HepG2 (cell line): ENCODE measurements around the gene C9orf78. TPM values are rescaled to one million over a fixed set of nuclear protein-coding genes. Genes with fewer than 3 reads are reported as not detected.

Experiments
- CREB1 ChIP-seq, 2 experiments: fragments of 450-650 bp in 1 of 2; IDR thresholded peaks; 2 replicates each; pipeline ENCODE4 v1.6.1; 2016 to 2017; ENCODE audit warnings: control low read depth in 1 of 2, mild to moderate bottlenecking in 1 of 2, missing compliant biosample characterization in 1 of 2, missing genetic modification characterization in 1 of 2
- IKZF5 ChIP-seq: IDR thresholded peaks from 2 replicates; pipeline ENCODE4 v1.6.1; 2018; ENCODE audit warnings: missing genetic modification reagents, mild to moderate bottlenecking, missing compliant biosample characterization
- LBX2 ChIP-seq: sonication (generic); formaldehyde crosslinking; IDR thresholded peaks from 2 replicates; pipeline ENCODE4 v1.5.0; 2020; ENCODE audit warnings: missing genetic modification reagents, mild to moderate bottlenecking, borderline replicate concordance
- NR2F6 ChIP-seq, 2 experiments: IDR thresholded peaks; 2 replicates each; pipeline ENCODE4 v1.6.1; 2016; ENCODE audit warnings: antibody characterized with exemption in 1 of 2, mild to moderate bottlenecking in 1 of 2
- POLR2AphosphoS5 ChIP-seq: IDR thresholded peaks from 2 replicates; pipeline ENCODE4 v1.6.1; 2012; ENCODE audit warnings: low read depth, low read length
- RFX5 ChIP-seq: IDR thresholded peaks from 2 replicates; pipeline ENCODE4 v1.6.1; 2011; ENCODE audit warnings: low read depth, low read length, improper control_type of control experiment
- TAF15 ChIP-seq: fragments of 200-400 bp; formaldehyde crosslinking; IDR thresholded peaks from one replicate; pipeline ENCODE4 v1.6.1; 2018; ENCODE audit warnings: mild to moderate bottlenecking, low read depth, low read length; ENCODE audit not compliant: poor library complexity, severe bottlenecking
- TGIF2 ChIP-seq: IDR thresholded peaks from 2 replicates; pipeline ENCODE4 v1.6.1; 2016; ENCODE audit warnings: control low read depth, missing compliant biosample characterization
- ZMYM2 ChIP-seq: sonication (generic); formaldehyde crosslinking; IDR thresholded peaks from 2 replicates; pipeline ENCODE4 v1.8.0; 2022; ENCODE audit warnings: mild to moderate bottlenecking, missing genetic modification reagents
- ZNF747 ChIP-seq: sonication (generic); formaldehyde crosslinking; IDR thresholded peaks from 2 replicates; pipeline ENCODE4 v1.8.1; 2023; ENCODE audit warnings: missing genetic modification reagents, mild to moderate bottlenecking, borderline replicate concordance
- ZNF850 ChIP-seq: sonication (generic); formaldehyde crosslinking; conservative IDR thresholded peaks from 2 replicates; pipeline ENCODE4 v1.9.0; 2021; ENCODE audit warnings: mild to moderate bottlenecking, missing genetic modification reagents
- polyA plus RNA-seq, 8 experiments: library from polyadenylated mRNA; depleted of rRNA in 3 of 8; stranded (reverse) in 7 of 8; unstranded in 1 of 8; fragments of >200 nt; fragmentation: Illumina TruSeq in 4 of 8; extraction: Trizol in 4 of 8; gene quantifications; 2 replicates each; pipeline versions ENCODE4 v1.2.1 to v1.2.3, GENCODE V29; 2011 to 2016; ENCODE audit warnings: low read depth in 4 of 8, missing spikeins in 1 of 8, mixed read lengths in 1 of 8; ENCODE audit not compliant: insufficient read depth in 1 of 8
- total RNA-seq, 5 experiments: library from RNA; depleted of rRNA; stranded (reverse); fragments of >200 nt; fragmentation: Illumina TruSeq; extraction: Trizol; gene quantifications; 2 replicates each; pipeline ENCODE4 v1.2.3, GENCODE V29; 2016; ENCODE audit warnings: low read depth in 1 of 5
- TF ChIP-seq, protein P1 (sequence below): sonication (generic); formaldehyde crosslinking; IDR thresholded peaks from 2 replicates; pipeline ENCODE4 v1.4.0; 2020; ENCODE audit warnings: missing genetic modification reagents, borderline replicate concordance
- TF ChIP-seq, protein P2 (sequence below): sonication (generic); formaldehyde crosslinking; IDR thresholded peaks from 2 replicates; pipeline ENCODE4 v1.4.0; 2020; ENCODE audit warnings: missing genetic modification reagents
- TF ChIP-seq, protein P3 (sequence below): sonication (generic); formaldehyde crosslinking; IDR thresholded peaks from 2 replicates; pipeline ENCODE4 v1.4.0; 2020; ENCODE audit warnings: missing genetic modification reagents
- TF ChIP-seq, protein P4 (sequence below): sonication (generic); formaldehyde crosslinking; IDR thresholded peaks from 2 replicates; pipeline ENCODE4 v1.4.0; 2020; ENCODE audit warnings: missing genetic modification reagents

C9orf78 gene
- total and polyA plus RNA-seq, 2 of the 13 experiments (the other 11 are each of a cell fraction or from before 2014, with no cell fraction given), result 18.4 to 35.5 TPM

- TF ChIP-seq, protein P1, sequence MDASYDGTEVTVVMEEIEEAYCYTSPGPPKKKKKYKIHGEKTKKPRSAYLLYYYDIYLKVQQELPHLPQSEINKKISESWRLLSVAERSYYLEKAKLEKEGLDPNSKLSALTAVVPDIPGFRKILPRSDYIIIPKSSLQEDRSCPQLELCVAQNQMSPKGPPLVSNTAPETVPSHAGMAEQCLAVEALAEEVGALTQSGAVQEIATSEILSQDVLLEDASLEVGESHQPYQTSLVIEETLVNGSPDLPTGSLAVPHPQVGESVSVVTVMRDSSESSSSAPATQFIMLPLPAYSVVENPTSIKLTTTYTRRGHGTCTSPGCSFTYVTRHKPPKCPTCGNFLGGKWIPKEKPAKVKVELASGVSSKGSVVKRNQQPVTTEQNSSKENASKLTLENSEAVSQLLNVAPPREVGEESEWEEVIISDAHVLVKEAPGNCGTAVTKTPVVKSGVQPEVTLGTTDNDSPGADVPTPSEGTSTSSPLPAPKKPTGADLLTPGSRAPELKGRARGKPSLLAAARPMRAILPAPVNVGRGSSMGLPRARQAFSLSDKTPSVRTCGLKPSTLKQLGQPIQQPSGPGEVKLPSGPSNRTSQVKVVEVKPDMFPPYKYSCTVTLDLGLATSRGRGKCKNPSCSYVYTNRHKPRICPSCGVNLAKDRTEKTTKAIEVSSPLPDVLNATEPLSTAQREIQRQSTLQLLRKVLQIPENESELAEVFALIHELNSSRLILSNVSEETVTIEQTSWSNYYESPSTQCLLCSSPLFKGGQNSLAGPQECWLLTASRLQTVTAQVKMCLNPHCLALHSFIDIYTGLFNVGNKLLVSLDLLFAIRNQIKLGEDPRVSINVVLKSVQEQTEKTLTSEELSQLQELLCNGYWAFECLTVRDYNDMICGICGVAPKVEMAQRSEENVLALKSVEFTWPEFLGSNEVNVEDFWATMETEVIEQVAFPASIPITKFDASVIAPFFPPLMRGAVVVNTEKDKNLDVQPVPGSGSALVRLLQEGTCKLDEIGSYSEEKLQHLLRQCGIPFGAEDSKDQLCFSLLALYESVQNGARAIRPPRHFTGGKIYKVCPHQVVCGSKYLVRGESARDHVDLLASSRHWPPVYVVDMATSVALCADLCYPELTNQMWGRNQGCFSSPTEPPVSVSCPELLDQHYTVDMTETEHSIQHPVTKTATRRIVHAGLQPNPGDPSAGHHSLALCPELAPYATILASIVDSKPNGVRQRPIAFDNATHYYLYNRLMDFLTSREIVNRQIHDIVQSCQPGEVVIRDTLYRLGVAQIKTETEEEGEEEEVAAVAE (CRISPR knock-in tag), result no peak
- TF ChIP-seq TAF15, result no peak
- TF ChIP-seq ZNF850, result no peak
- TF ChIP-seq, protein P2, sequence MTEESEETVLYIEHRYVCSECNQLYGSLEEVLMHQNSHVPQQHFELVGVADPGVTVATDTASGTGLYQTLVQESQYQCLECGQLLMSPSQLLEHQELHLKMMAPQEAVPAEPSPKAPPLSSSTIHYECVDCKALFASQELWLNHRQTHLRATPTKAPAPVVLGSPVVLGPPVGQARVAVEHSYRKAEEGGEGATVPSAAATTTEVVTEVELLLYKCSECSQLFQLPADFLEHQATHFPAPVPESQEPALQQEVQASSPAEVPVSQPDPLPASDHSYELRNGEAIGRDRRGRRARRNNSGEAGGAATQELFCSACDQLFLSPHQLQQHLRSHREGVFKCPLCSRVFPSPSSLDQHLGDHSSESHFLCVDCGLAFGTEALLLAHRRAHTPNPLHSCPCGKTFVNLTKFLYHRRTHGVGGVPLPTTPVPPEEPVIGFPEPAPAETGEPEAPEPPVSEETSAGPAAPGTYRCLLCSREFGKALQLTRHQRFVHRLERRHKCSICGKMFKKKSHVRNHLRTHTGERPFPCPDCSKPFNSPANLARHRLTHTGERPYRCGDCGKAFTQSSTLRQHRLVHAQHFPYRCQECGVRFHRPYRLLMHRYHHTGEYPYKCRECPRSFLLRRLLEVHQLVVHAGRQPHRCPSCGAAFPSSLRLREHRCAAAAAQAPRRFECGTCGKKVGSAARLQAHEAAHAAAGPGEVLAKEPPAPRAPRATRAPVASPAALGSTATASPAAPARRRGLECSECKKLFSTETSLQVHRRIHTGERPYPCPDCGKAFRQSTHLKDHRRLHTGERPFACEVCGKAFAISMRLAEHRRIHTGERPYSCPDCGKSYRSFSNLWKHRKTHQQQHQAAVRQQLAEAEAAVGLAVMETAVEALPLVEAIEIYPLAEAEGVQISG (CRISPR knock-in tag), result peak; percentile 79
- TF ChIP-seq, protein P3, sequence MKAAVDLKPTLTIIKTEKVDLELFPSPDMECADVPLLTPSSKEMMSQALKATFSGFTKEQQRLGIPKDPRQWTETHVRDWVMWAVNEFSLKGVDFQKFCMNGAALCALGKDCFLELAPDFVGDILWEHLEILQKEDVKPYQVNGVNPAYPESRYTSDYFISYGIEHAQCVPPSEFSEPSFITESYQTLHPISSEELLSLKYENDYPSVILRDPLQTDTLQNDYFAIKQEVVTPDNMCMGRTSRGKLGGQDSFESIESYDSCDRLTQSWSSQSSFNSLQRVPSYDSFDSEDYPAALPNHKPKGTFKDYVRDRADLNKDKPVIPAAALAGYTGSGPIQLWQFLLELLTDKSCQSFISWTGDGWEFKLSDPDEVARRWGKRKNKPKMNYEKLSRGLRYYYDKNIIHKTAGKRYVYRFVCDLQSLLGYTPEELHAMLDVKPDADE (CRISPR knock-in tag), result 0 out of 2 replicates have a peak, but pooled peaks have one; percentile 24
- TF ChIP-seq LBX2, result no peak
- TF ChIP-seq POLR2AphosphoS5, result peak; percentile 79
- peak; percentile 93 for TF ChIP-seq CREB1 (IDR thresholded peaks at IDR 0.05)
- TF ChIP-seq CREB1 (CRISPR knock-in tag; IDR thresholded peaks at IDR 0.05), result peak; percentile 81; the same call in 1 of the 2 replicates
- TF ChIP-seq ZMYM2 (CRISPR knock-in tag), result no peak
- peak; percentile 67 for TF ChIP-seq RFX5
- TF ChIP-seq IKZF5, result peak; percentile 27; the same call in 1 of the 2 replicates
- peak; percentile 73; the same call in 1 of the 2 replicates for TF ChIP-seq TGIF2 (CRISPR knock-in tag)
- TF ChIP-seq, protein P4, sequence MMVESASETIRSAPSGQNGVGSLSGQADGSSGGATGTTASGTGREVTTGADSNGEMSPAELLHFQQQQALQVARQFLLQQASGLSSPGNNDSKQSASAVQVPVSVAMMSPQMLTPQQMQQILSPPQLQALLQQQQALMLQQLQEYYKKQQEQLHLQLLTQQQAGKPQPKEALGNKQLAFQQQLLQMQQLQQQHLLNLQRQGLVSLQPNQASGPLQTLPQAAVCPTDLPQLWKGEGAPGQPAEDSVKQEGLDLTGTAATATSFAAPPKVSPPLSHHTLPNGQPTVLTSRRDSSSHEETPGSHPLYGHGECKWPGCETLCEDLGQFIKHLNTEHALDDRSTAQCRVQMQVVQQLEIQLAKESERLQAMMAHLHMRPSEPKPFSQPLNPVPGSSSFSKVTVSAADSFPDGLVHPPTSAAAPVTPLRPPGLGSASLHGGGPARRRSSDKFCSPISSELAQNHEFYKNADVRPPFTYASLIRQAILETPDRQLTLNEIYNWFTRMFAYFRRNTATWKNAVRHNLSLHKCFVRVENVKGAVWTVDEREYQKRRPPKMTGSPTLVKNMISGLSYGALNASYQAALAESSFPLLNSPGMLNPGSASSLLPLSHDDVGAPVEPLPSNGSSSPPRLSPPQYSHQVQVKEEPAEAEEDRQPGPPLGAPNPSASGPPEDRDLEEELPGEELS (CRISPR knock-in tag), result 0 out of 2 replicates have a peak, but pooled peaks have one; percentile 24
- no peak for TF ChIP-seq ZNF747
- no peak for TF ChIP-seq NR2F6 (IDR thresholded peaks at IDR 0.05)
- TF ChIP-seq NR2F6 (CRISPR knock-in tag; IDR thresholded peaks at IDR 0.05), result peak; percentile 5; the same call in 1 of the 2 replicates
Measured at GRCh38 chr9:129835128-129835859, at the start of gene C9orf78, which contains the start of gene USP20 (continued).
